HL-60 (cell line): ENCODE measurements around the gene CHRDL2.

Experiments used
- DNase-seq, 2 experiments: peaks; one replicate each; pipeline ENCODE4 v3.0.0-alpha.2; 2010 to 2020; ENCODE audit warnings: low read depth in 1 of 2, low spot score in 1 of 2
- H3K27ac ChIP-seq: fragments of 250-450 bp; sonication (Bioruptor Pico); replicated peaks from 2 replicates; pipeline ENCODE4 v1.5.1; 2020; ENCODE audit warnings: mild to moderate bottlenecking, moderate library complexity
- H3K27me3 ChIP-seq: fragments of 250-450 bp; sonication (Bioruptor Pico); 2 replicates; pipeline ENCODE4 v1.5.1; 2021; ENCODE audit warnings: mild to moderate bottlenecking, moderate library complexity; ENCODE audit not compliant: insufficient read depth, poor library complexity, severe bottlenecking
- H3K4me3 ChIP-seq: replicated peaks from 2 replicates; pipeline ENCODE4 v1.5.1; 2011; ENCODE audit warnings: mild to moderate bottlenecking, control low read depth, low read length; ENCODE audit not compliant: insufficient read depth
- GABPA ChIP-seq: IDR thresholded peaks from 2 replicates; pipeline ENCODE4 v1.6.1; 2012; ENCODE audit warnings: low read depth
- POLR2AphosphoS5 ChIP-seq: IDR thresholded peaks from 2 replicates; pipeline ENCODE4 v1.6.1; 2012; ENCODE audit warnings: low read depth
- SPI1 ChIP-seq: IDR thresholded peaks from 2 replicates; pipeline ENCODE4 v1.6.1; 2012; ENCODE audit warnings: low read depth, mild to moderate bottlenecking, borderline replicate concordance
- TF ChIP-seq, protein P1 (sequence below): IDR thresholded peaks from one replicate; pipeline ENCODE4 v1.5.1; 2011; ENCODE audit warnings: low read length, control low read depth, inconsistent platforms; ENCODE audit not compliant: insufficient read depth
- TF ChIP-seq, protein P2 (sequence below): IDR thresholded peaks from 2 replicates; pipeline ENCODE4 v1.6.1; 2012; ENCODE audit warnings: low read depth; ENCODE audit not compliant: insufficient replicate concordance

CHRDL2 gene

DNA sequence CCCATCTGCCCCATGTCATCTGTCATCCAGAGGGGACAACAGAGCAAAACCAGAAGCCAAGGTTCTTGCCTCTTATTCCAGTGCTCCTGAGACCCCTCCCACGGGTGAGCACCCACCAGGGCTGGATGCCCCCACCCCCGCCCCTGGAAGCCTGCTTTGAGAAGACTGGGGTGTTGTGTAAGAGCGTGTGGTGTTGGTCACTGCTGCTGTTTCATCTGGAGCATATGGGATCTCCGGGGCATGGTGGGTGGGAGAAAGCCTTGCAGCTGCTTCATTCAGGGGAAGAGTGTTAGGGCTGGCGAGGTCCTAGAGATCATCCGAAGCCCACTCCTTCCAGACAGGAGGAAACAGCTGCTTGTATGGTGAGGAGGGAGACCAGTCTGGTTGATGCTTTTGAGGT is 54.1 kb downstream of the CHRDL2 start:
- TF ChIP-seq, protein P1, sequence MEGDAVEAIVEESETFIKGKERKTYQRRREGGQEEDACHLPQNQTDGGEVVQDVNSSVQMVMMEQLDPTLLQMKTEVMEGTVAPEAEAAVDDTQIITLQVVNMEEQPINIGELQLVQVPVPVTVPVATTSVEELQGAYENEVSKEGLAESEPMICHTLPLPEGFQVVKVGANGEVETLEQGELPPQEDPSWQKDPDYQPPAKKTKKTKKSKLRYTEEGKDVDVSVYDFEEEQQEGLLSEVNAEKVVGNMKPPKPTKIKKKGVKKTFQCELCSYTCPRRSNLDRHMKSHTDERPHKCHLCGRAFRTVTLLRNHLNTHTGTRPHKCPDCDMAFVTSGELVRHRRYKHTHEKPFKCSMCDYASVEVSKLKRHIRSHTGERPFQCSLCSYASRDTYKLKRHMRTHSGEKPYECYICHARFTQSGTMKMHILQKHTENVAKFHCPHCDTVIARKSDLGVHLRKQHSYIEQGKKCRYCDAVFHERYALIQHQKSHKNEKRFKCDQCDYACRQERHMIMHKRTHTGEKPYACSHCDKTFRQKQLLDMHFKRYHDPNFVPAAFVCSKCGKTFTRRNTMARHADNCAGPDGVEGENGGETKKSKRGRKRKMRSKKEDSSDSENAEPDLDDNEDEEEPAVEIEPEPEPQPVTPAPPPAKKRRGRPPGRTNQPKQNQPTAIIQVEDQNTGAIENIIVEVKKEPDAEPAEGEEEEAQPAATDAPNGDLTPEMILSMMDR, result no peak
- no peak for TF ChIP-seq GABPA
- TF ChIP-seq SPI1, result no peak
- TF ChIP-seq, protein P2, sequence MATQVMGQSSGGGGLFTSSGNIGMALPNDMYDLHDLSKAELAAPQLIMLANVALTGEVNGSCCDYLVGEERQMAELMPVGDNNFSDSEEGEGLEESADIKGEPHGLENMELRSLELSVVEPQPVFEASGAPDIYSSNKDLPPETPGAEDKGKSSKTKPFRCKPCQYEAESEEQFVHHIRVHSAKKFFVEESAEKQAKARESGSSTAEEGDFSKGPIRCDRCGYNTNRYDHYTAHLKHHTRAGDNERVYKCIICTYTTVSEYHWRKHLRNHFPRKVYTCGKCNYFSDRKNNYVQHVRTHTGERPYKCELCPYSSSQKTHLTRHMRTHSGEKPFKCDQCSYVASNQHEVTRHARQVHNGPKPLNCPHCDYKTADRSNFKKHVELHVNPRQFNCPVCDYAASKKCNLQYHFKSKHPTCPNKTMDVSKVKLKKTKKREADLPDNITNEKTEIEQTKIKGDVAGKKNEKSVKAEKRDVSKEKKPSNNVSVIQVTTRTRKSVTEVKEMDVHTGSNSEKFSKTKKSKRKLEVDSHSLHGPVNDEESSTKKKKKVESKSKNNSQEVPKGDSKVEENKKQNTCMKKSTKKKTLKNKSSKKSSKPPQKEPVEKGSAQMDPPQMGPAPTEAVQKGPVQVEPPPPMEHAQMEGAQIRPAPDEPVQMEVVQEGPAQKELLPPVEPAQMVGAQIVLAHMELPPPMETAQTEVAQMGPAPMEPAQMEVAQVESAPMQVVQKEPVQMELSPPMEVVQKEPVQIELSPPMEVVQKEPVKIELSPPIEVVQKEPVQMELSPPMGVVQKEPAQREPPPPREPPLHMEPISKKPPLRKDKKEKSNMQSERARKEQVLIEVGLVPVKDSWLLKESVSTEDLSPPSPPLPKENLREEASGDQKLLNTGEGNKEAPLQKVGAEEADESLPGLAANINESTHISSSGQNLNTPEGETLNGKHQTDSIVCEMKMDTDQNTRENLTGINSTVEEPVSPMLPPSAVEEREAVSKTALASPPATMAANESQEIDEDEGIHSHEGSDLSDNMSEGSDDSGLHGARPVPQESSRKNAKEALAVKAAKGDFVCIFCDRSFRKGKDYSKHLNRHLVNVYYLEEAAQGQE, result no peak
- Histone ChIP-seq H3K27me3 (no peaks in the 10 kb centered on the region), H3K27ac (no peak overlapping the region), H3K4me3 (no peak overlapping the region)
- no peak for DNase-seq

DNA sequence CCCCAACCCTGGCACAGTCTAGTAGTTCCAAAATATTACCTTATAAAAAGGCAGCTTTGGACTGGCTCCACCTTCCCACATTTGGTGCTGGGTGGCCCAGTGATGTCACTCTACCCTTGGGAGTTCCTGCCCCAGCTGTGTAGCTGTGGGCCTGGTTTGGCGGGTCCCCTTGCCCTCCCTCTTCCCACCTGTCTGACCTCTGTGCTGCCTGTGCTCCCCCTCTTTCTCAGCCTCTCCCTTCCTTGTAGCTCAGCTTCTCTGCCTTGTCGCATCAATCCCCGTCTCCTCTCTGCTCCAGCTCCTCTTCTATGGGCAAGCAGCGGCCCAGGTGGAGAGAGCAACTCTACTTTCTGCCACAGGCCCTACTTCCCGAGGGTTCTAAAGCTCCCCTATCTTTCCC is 54.6 kb downstream of the CHRDL2 start:
- no peak for DNase-seq
- TF ChIP-seq POLR2AphosphoS5 (no peak), SPI1 (no peak), GABPA (no peak)
- TF ChIP-seq, protein P2, result no peak
- TF ChIP-seq, protein P1, result no peak

DNA sequence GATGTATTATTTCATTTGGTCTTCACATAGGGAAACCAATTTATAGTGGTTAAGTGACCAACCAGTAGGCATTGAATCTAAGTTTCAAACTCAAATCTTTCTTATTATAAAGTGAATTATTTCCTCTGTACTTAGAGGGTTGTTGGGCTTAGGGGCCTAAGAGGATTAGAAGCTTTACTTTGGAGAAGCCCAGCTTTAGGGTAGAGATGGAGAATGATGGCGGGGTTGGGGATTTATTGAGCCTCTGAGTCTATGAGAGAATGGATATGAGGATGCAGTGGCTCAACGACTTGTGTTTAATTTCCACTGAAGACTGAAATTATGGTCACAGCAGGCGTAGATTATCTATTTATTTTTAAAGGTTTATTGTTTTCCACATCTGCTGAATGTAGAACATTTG is 55.5 kb downstream of the CHRDL2 start:
- H3K27me3 ChIP-seq, result no peaks in the 10 kb centered on the region
- TF ChIP-seq, protein P2, result no peak
- no peak for TF ChIP-seq POLR2AphosphoS5
- TF ChIP-seq GABPA, result no peak
- TF ChIP-seq, protein P1, result no peak
- no peak for TF ChIP-seq SPI1
- no peak overlapping the region for H3K27ac ChIP-seq
- H3K4me3 ChIP-seq, result no peak overlapping the region
- DNase-seq, result no peak

More for the DNA sequence above, 54.6 kb downstream of the CHRDL2 start:
- H3K27me3 ChIP-seq, result no peaks in the 10 kb centered on the region
- no peak overlapping the region for H3K4me3 ChIP-seq
- H3K27ac ChIP-seq, result no peak overlapping the region
